ENCODE measurements around the gene HYAL2. TPM values are rescaled to one million over a fixed set of nuclear protein-coding genes. Genes with fewer than 3 reads are reported as not detected.
"Not testable (repeated sequence)": the region's sequence is repeated elsewhere in the genome, so short reads cannot be mapped to it uniquely, and the experiment has no call there.

The HYAL2 gene
- total RNA-seq, 2 experiments from 2014 or later: 6.5 to 6.8 TPM

DNA sequence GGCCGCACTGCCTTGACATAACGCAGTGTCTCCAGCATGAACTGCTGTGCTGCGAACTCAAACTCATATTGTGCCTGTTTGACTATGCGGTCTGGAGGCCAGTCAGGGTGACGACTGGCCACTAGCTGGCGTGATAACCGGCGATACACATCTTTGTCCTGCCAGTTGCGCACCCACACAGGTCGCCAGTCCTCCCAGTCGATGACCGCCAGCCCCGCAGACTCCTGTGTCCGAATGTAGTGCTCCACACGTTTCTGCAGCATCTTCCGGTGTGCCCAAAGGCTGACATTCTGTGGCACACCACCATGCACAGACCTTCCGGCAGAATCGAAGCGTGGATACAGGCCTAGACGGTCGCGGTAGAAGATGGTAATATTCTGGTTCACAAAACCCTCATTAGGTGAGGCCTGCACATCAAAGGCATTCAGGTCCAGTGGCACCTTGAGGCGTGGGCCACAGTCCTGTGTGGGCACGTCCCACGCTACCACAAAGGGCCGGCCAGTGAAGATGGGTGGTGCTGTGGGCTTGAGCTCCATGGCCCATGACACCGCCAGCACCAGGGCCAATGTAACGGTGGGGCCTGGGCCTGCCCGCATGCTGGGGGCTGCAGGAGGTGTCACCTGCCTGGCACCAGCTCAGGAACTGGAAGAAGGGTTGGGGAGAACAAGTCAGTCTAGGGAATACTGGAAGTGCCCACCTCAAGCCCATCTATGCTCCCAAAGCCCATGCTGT, 2.5 kb downstream of the HYAL2 start:
- H3K4me3 Mint-ChIP-seq: peak overlapping the region; percentile 89
- CTCF ChIA-PET: interaction anchor here (1.0 to 7.4 kb wide), 6 partner anchors 8 to 93 kb away, joined by 3 to 113 read pairs (median 6); partner anchors contain the start of genes HYAL1, HYAL3, IFRD2 and NAA80
- peaks cover 50% of the 10 kb centered on the region for H3K4me1 Mint-ChIP-seq (ENCODE audit: low read depth)
- H3K36me3 Mint-ChIP-seq (ENCODE audit: low read depth): peaks cover 14% of the 10 kb centered on the region
- H3K27ac Mint-ChIP-seq: no peak overlapping the region
- no peaks in the 10 kb centered on the region for H3K27me3 Mint-ChIP-seq (ENCODE audit: low read depth)
- DNase-seq (no peak), ATAC-seq (no peak)
- POLR2A ChIA-PET: interaction anchor here (3.3 to 3.5 kb wide), 2 partner anchors 8 to 21 kb away, joined by 13 to 14 read pairs; partner anchors contain the start of genes HYAL3, NAA80 and TUSC2
- no peaks in the 10 kb centered on the region for H3K9me3 Mint-ChIP-seq (ENCODE audit: insufficient read depth)

DNA sequence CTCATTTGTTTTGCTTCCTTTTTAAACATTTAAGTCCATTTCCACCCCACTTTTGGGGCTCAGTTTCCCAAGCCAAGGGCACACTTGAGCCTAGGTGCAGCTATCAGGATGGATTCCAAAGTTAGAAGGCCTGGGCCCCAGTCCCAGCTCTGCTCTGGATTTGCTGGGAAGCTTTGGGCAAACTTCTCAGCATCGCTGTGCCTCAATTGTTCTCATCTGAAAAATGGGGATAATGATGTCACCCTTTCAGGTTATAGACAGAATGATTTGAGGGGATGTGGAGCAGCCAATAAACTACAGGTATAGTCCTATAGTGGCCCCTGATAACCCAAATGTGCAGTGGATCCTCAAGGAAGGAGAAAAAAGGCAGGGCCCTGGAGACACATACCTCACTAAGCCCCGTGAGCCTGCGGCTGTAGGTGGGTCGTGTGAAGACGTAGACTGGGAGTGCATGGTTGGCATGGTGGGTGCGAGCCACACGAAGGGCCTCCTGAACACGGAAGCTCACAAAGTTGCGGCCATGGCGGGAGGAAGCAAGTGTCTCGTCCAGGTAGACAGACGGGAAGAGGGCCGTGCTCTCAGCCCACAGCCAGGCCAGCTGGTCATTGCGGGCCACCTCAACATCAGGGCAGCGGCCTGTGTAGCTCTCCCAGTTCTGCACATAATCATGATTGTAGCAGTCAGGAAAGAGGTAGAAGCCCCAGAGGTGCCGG, 3.2 kb downstream of the HYAL2 start:
- POLR2A ChIA-PET: interaction anchor here (1.3 to 3.5 kb wide), 4 partner anchors 9 to 20 kb away, joined by 4 to 14 read pairs (median 11); partner anchors contain the start of genes HYAL3, NAA80 and TUSC2

DNA sequence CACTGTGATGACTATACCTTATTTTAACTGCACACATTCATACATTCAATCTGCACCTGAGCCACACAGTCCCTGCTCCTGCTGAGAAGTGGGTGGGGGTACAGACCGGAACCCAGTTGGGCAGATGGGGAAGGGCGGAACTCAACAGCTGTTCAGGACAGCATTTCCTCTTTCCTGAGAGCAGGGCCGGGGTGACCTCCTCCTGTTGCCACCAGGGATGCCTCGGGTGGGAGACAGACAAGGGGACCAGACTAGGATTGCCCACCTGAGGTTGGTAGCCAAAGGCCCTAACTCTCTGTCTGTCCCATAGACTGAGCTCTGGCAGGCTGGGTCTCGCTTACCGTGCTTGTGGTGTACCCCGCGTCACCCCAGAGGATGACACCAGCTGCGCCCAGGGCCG, 3.9 kb downstream of the HYAL2 start:
- H3K9me3 Mint-ChIP-seq (ENCODE audit: insufficient read depth): no peaks in the 10 kb centered on the region
- H3K4me3 Mint-ChIP-seq: no peak overlapping the region
- DNase-seq: no peak
- POLR2A ChIA-PET: interaction anchor here (1.3 to 3.5 kb wide), 4 partner anchors 9 to 19 kb away, joined by 4 to 14 read pairs (median 11); partner anchors contain the start of genes HYAL3, NAA80 and TUSC2
- ATAC-seq: no peak
- H3K36me3 Mint-ChIP-seq (ENCODE audit: low read depth): peaks cover 8% of the 10 kb centered on the region
- H3K27ac Mint-ChIP-seq: no peak overlapping the region
- CTCF ChIA-PET: interaction anchor here (1.9 to 7.4 kb wide), 3 partner anchors 9 to 92 kb away, joined by 5 to 113 read pairs (median 5); partner anchors contain the start of genes HYAL1, HYAL3, NAA80 and TUSC2
- H3K27me3 Mint-ChIP-seq (ENCODE audit: low read depth): no peaks in the 10 kb centered on the region
- H3K4me1 Mint-ChIP-seq (ENCODE audit: low read depth): peaks cover 43% of the 10 kb centered on the region

More for the DNA sequence above, 3.2 kb downstream of the HYAL2 start:
- no peak for ATAC-seq
- H3K36me3 Mint-ChIP-seq (ENCODE audit: low read depth): peaks cover 8% of the 10 kb centered on the region
- peaks cover 47% of the 10 kb centered on the region for H3K4me1 Mint-ChIP-seq (ENCODE audit: low read depth)
- H3K9me3 Mint-ChIP-seq (ENCODE audit: insufficient read depth): no peaks in the 10 kb centered on the region
- no peak for DNase-seq
- no peak overlapping the region for H3K27ac Mint-ChIP-seq
- H3K27me3 Mint-ChIP-seq (ENCODE audit: low read depth): no peaks in the 10 kb centered on the region
- CTCF ChIA-PET: interaction anchor here (1.9 to 7.4 kb wide), 3 partner anchors 8 to 92 kb away, joined by 5 to 113 read pairs (median 5); partner anchors contain the start of genes HYAL1, HYAL3, NAA80 and TUSC2
- H3K4me3 Mint-ChIP-seq: peak overlapping the region; percentile 6

DNA sequence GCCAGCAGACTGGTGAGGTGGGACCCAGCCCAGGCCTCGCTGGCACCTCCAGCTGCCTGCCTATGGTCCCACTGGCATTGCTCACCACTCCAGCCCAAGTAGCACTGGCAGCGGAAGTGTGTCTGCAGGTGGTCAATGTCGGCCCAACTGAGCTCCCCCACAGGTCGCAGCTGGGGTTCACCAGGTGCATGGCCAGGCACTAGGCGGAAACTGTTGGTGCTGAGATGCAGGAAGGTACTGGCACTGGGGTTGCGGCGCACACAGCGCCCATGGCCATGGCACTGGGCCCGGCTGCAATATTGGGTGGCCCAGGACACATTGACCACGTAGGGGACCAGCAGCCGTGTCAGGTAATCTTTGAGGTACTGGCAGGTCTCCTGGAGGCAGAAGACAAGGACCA, 4.4 kb downstream of the HYAL2 start:
- ChIA-PET CTCF (interaction anchor here (1.9 to 7.4 kb wide), 3 partner anchors 10 to 91 kb away, joined by 5 to 113 read pairs (median 5); partner anchors contain the start of genes HYAL1, HYAL3, NAA80 and TUSC2), POLR2A (interaction anchor here (1.3 to 3.3 kb wide), 4 partner anchors 10 to 19 kb away, joined by 4 to 13 read pairs (median 10); partner anchors contain the start of gene TUSC2)
- Mint-ChIP-seq H3K36me3 (ENCODE audit: low read depth) (peaks cover 8% of the 10 kb centered on the region), H3K27me3 (ENCODE audit: low read depth) (no peaks in the 10 kb centered on the region), H3K9me3 (ENCODE audit: insufficient read depth) (no peaks in the 10 kb centered on the region), H3K27ac (no peak overlapping the region), H3K4me3 (no peak overlapping the region), H3K4me1 (ENCODE audit: low read depth) (peaks cover 40% of the 10 kb centered on the region)
- ATAC-seq (no peak), DNase-seq (no peak)

DNA sequence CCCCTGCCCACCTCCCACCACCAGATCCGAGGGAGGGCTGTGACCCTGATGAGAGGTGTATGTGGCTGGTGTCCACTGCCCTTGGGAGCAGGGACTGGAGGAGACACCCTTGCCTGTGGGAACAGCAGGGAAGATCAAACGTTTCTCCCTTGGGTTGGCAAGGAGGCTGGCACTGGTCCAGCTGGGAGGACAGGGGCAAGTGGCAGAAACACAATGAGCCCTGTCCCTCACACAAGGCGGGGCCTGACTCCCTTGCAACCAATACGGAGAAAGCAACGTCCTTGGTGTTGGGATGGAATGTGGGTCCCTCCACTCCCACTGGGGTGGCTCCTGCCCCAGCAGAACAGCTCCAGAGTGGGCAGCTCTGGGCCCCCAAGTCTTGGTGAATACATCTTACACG, 5.2 kb downstream of the HYAL2 start:
- peaks cover 35% of the 10 kb centered on the region for H3K4me1 Mint-ChIP-seq (ENCODE audit: low read depth)
- no peaks in the 10 kb centered on the region for H3K27me3 Mint-ChIP-seq (ENCODE audit: low read depth)
- H3K9me3 Mint-ChIP-seq (ENCODE audit: insufficient read depth): no peaks in the 10 kb centered on the region
- DNase-seq (no peak), ATAC-seq (no peak)
- H3K27ac Mint-ChIP-seq: peak overlapping the region; percentile 88
- peak overlapping the region; percentile 59 for H3K4me3 Mint-ChIP-seq
- CTCF ChIA-PET: interaction anchor here (1.4 kb wide), 1 partner anchor 28 kb away, joined by 3 read pairs; no protein-coding TSS in a partner anchor
- POLR2A ChIA-PET: interaction anchor here (1.0 to 3.3 kb wide), 3 partner anchors 11 to 20 kb away, joined by 4 to 13 read pairs (median 12); partner anchors contain the start of genes HYAL3, NAA80 and TUSC2
- H3K36me3 Mint-ChIP-seq (ENCODE audit: low read depth): peaks cover 8% of the 10 kb centered on the region

DNA sequence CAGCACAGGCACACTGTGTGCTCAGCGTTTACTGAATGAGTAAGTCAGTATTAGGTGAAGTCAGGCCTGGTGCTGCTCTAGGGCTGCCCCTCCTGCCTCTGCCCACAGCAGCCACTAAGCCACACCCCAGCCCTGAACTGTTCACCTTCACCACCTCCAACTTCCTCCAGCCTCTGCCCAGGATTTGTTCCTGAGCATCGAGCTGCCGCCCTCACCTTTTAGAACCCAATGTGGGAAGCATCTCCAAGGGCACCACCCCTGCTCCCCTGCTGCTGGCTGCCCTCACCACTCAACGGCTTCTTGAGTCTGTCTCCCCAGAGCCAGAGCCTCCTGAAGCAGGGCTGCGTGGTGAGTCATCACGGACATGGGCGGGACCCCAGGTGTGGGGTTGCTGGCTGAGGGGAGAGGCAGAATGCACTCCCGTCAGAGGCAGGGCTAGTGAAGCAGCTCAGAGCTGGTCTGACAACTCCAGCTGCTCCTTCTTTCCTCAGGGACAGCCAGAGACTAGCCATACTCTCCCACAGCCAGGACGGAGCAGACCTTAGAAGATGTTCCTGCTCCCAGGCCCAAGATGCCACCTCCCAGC, 5.8 kb downstream of the HYAL2 start:
- peak overlapping the region; percentile 88 for H3K27ac Mint-ChIP-seq
- ChIA-PET CTCF (interaction anchor here (1.4 kb wide), 1 partner anchor 28 kb away, joined by 3 read pairs; no protein-coding TSS in a partner anchor), POLR2A (interaction anchor here (1.0 to 3.3 kb wide), 3 partner anchors 11 to 21 kb away, joined by 4 to 13 read pairs (median 12); partner anchors contain the start of genes HYAL3, NAA80 and TUSC2)
- DNase-seq (peak; percentile 80), ATAC-seq (peak; percentile 63)
- H3K36me3 Mint-ChIP-seq (ENCODE audit: low read depth): peaks cover 8% of the 10 kb centered on the region
- no peaks in the 10 kb centered on the region for H3K9me3 Mint-ChIP-seq (ENCODE audit: insufficient read depth)
- peak overlapping the region; percentile 59 for H3K4me3 Mint-ChIP-seq
- no peaks in the 10 kb centered on the region for H3K27me3 Mint-ChIP-seq (ENCODE audit: low read depth)
- peaks cover 33% of the 10 kb centered on the region for H3K4me1 Mint-ChIP-seq (ENCODE audit: low read depth)

DNA sequence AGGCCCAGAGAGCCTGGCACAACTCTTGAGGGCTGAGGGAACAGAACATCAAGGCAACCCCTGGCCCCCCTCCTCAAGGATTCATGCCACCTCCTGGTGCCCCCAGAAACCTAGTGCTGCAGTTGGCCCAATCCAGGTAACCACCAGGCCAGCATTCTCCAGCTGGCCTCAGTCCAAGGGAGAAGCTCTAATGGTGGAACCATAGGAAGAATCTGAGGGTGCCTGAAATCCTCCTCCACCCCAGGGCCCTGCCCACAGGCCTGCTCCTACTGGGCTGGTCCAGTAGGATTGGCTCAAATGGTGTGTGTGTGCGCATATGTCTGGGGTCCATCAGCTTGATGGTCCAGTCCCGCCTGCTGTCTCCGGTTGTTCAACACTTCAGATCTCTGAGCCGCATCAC, 7.7 kb downstream of the HYAL2 start:
- Mint-ChIP-seq H3K36me3 (ENCODE audit: low read depth) (peaks cover 9% of the 10 kb centered on the region), H3K27me3 (ENCODE audit: low read depth) (no peaks in the 10 kb centered on the region), H3K27ac (no peak overlapping the region), H3K4me3 (no peak overlapping the region), H3K9me3 (ENCODE audit: insufficient read depth) (no peaks in the 10 kb centered on the region), H3K4me1 (ENCODE audit: low read depth) (peaks cover 24% of the 10 kb centered on the region)
- DNase-seq: no peak
- ATAC-seq: no peak
- ChIA-PET POLR2A (interaction anchor here (0.9 to 1.8 kb wide), 2 partner anchors 17 to 23 kb away, joined by 3 to 4 read pairs; no protein-coding TSS in a partner anchor), CTCF (interaction anchor here (1.1 to 2.0 kb wide), 4 partner anchors 9 to 120 kb away, joined by 3 to 9 read pairs (median 6); partner anchors contain the start of genes HYAL3 and NAA80)

DNA sequence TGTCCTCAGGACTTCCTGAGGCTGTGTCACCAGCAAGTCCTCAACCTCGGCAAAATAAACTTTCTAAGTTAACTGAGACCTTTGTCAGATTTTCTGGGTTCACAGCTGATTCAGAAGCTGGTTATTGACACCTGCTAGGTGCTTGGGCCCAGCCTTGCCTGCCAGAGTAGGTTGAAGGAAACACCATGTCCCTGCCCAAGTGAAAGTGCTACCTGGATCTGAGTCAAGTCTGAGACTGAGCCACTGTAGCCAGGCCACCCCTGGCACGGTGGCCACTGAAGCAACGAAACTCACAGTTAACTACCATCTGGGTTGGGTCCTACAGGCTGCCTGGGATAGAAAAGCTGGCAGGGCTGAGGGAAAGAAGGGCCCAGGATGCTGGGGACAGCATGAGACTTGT, 8.2 kb downstream of the HYAL2 start:
- Mint-ChIP-seq H3K27ac (no peak overlapping the region), H3K36me3 (ENCODE audit: low read depth) (peaks cover 7% of the 10 kb centered on the region), H3K4me1 (ENCODE audit: low read depth) (peaks cover 24% of the 10 kb centered on the region), H3K4me3 (no peak overlapping the region), H3K9me3 (ENCODE audit: insufficient read depth) (no peaks in the 10 kb centered on the region), H3K27me3 (ENCODE audit: low read depth) (no peaks in the 10 kb centered on the region)
- ChIA-PET POLR2A (interaction anchor here (1.8 kb wide), 1 partner anchor 16 kb away, joined by 4 read pairs; no protein-coding TSS in a partner anchor), CTCF (interaction anchor here (2.0 kb wide), 1 partner anchor 10 kb away, joined by 7 read pairs; no protein-coding TSS in a partner anchor)
- DNase-seq (no peak), ATAC-seq (no peak)

DNA sequence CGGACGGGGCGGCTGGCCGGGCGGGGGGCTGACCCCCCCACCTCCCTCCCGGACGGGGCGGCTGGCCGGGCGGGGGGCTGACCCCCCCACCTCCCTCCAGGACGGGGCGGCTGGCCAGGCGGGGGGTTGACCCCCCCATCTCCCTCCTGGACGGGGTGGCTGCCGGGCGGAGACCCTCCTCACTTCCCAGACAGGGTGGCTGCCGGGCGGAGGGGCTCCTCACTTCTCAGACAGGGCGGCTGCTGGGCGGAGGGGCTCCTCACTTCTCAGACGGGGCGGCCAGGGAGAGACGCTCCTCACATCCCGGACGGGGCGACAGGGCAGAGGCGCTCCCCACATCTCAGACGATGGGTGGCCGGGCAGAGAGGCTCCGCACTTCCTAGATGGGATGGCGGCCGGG, 10.5 kb downstream of the HYAL2 start:
- H3K36me3 Mint-ChIP-seq (ENCODE audit: low read depth); H3K27me3 Mint-ChIP-seq (ENCODE audit: low read depth); H3K9me3 Mint-ChIP-seq (ENCODE audit: insufficient read depth); ATAC-seq; H3K27ac Mint-ChIP-seq; POLR2A ChIA-PET; DNase-seq; H3K4me3 Mint-ChIP-seq; CTCF ChIA-PET: not testable (repeated sequence)
- peaks cover 16% of the 10 kb centered on the region for H3K4me1 Mint-ChIP-seq (ENCODE audit: low read depth)

DNA sequence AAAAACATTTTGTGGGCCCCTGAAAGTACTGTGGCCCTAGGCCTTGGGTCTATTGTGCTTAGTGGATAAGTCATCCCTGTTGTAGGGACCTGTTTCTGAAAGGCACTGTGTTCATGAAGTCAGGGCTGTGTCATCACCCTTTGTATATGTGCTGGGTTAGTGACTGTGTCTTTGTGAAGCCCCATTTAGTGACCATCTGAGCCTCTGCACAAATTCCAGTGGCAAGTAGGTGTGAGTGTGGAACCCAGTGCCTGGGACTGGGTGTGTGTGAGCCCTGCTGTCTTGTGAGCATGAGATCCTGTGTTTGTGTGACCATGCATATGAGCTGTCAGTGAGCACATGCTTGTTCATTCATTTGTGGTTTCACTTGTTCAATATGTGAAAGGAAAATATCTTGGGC, 17.9 kb downstream of the HYAL2 start:
- DNase-seq (no peak), ATAC-seq (no peak)
- Mint-ChIP-seq H3K36me3 (ENCODE audit: low read depth) (peaks cover 2% of the 10 kb centered on the region), H3K27me3 (ENCODE audit: low read depth) (no peaks in the 10 kb centered on the region), H3K4me3 (no peak overlapping the region), H3K27ac (no peak overlapping the region), H3K4me1 (ENCODE audit: low read depth) (peaks cover 13% of the 10 kb centered on the region), H3K9me3 (ENCODE audit: insufficient read depth) (no peaks in the 10 kb centered on the region)
- ChIA-PET CTCF (interaction anchor here (2.0 to 10.1 kb wide), 2 partner anchors 17 to 58 kb away, joined by 5 to 113 read pairs; partner anchors contain the start of gene HYAL2), POLR2A (no interaction called here)
